ENCODE results near the gene INPP5D. TPM values are rescaled to one million over a fixed set of nuclear protein-coding genes. Genes with fewer than 3 reads are reported as not detected.
A peak's percentile ranks its signal among the peaks of the same experiment; 100 is the strongest.

Gene INPP5D
- total and polyA plus RNA-seq, 2 donors (not counting 1 experiment from before 2014, with no cell fraction given), result 152 to 444 TPM

GRCh38 chr2:233079473-233079877 lies 19.3 kb downstream of the INPP5D start:
- Histone ChIP-seq H2AFZ (ENCODE audit: insufficient read depth, low read depth, low read length, poor library complexity, severe bottlenecking) (no peak overlapping the region), H3K9ac (ENCODE audit: low read length) (peak overlapping the region; percentile 43), H4K20me1 (ENCODE audit: control insufficient read depth, insufficient read depth, low read length, poor library complexity, severe bottlenecking) (peaks cover 5% of the 10 kb centered on the region), H3K27ac (ENCODE audit: low read length in 2 of 2) (peak overlapping the region; percentile 88), H3K4me3 (ENCODE audit: control extremely low read depth in 1 of 5, extremely low read depth in 1 of 5, insufficient read depth in 1 of 5, low read depth in 2 of 5, low read length in 4 of 5) (peak overlapping the region in 3 of 5 experiments; percentile 24 to 48 (median 26)), H3K36me3 (replicated peaks in 1 of 2; ENCODE audit: control extremely low read depth in 1 of 2, control insufficient read depth in 1 of 2, extremely low read depth in 1 of 2, insufficient read depth in 2 of 2, low read length in 1 of 2) (peaks cover 0 to 68% of the 10 kb centered on the region in 2 experiments), H3K79me2 (ENCODE audit: control insufficient read depth, insufficient read depth, low read length) (peaks cover 94% of the 10 kb centered on the region), H3K4me2 (replicated peaks; ENCODE audit: low read depth, low read length, poor library complexity, severe bottlenecking) (peak overlapping the region; percentile 72), H3K9me3 (ENCODE audit: control extremely low read depth in 1 of 3, control insufficient read depth in 2 of 3, insufficient read depth in 1 of 3, low read length in 2 of 3) (no peaks in the 10 kb centered on the region), H3K27me3 (replicated peaks in 1 of 4; ENCODE audit: control extremely low read depth in 1 of 4, control insufficient read depth in 3 of 4, insufficient read depth in 4 of 4, low read length in 3 of 4) (no peaks in the 10 kb centered on the region), H3K4me1 (ENCODE audit: control insufficient read depth in 2 of 2, insufficient read depth in 2 of 2, low read length in 2 of 2) (peaks cover 96 to 100% of the 10 kb centered on the region in 2 donors)
- Mint-ChIP-seq H3K27ac (peak overlapping the region; percentile 94), H3K4me3 (peak overlapping the region; percentile 83), H3K4me1 (peaks cover 76% of the 10 kb centered on the region), H3K27me3 (no peaks in the 10 kb centered on the region), H3K9me3 (ENCODE audit: insufficient read depth) (no peaks in the 10 kb centered on the region)
- ATAC-seq (ENCODE audit: low read depth) (peak; percentile 6), DNase-seq (peak; percentile 68)
- 6% methylated on average over 8 of the region's 10 CpGs for WGBS (ENCODE audit: insufficient coverage)
- intact Hi-C loops (cut with micrococcal nuclease), result no loop called here
- ChIA-PET POLR2A (interaction anchor here (1.0 to 8.4 kb wide), 4 partner anchors 15 to 45 kb away, joined by 4 to 112 read pairs (median 12); partner anchors contain the start of gene INPP5D), CTCF (interaction anchor here (0.9 to 7.9 kb wide), 5 partner anchors 15 to 25 kb away, joined by 3 to 70 read pairs (median 5); partner anchors contain the start of gene INPP5D)
- no peak for TF ChIP-seq CTCF (IDR thresholded peaks at IDR 0.05)
- no peak for TF ChIP-seq EZH2 (IDR thresholded peaks at IDR 0.05; ENCODE audit: borderline replicate concordance, insufficient read depth, low read depth, low read length, poor library complexity, severe bottlenecking)
